OCI-LY7 (cell line): Measurements from ENCODE around the gene UBL5. TPM values are rescaled to one million over a fixed set of nuclear protein-coding genes. Genes with fewer than 3 reads are reported as not detected.

ENCODE experiments used
- BruUV-seq: library from RNA; stranded (reverse); fragments of 400-500 nt; replicated peaks from 2 replicates; lab custom pipeline; 2021; lab: Mats Ljungman, UMichigan
- CTCF ChIA-PET: fragments of 300-600 bp; sonication (Branson Sonifier 250); formaldehyde crosslinking; loops from one replicate; lab custom pipeline; 2022; ENCODE audit warnings: antibody characterized with exemption; ENCODE audit not compliant: unreplicated experiment; lab: Charles Lee
- POLR2A ChIA-PET: fragments of 300-600 bp; sonication (Branson Sonifier 250); formaldehyde crosslinking; loops from one replicate; lab custom pipeline; 2022; ENCODE audit warnings: antibody characterized with exemption; lab: Charles Lee
- DNase-seq: peaks from one replicate; pipeline ENCODE4 v3.0.0-alpha.2; 2015; ENCODE audit warnings: low spot score
- H2AFZ ChIP-seq: fragments of 200-600 bp; sonication (generic), shearing (Covaris generic); 2 replicates; pipeline ENCODE4 v1.6.1; 2014; ENCODE audit warnings: mild to moderate bottlenecking, antibody characterized with exemption, low read length, moderate library complexity
- H3K27ac ChIP-seq: fragments of 200-600 bp; sonication (generic); 2 replicates; pipeline ENCODE4 v1.5.1; 2014; ENCODE audit warnings: mixed run types, low read depth, mild to moderate bottlenecking, moderate library complexity, low read length, inconsistent platforms; ENCODE audit not compliant: poor library complexity, severe bottlenecking
- H3K36me3 ChIP-seq: fragments of 200-600 bp; sonication (generic); 2 replicates; pipeline ENCODE4 v1.6.1; 2014; ENCODE audit warnings: mild to moderate bottlenecking, antibody characterized with exemption, low read length, moderate library complexity, mixed read lengths; ENCODE audit not compliant: insufficient read depth
- H3K4me1 ChIP-seq: fragments of 200-600 bp; sonication (generic); 2 replicates; pipeline ENCODE4 v1.5.1; 2014; ENCODE audit warnings: mild to moderate bottlenecking, low read length; ENCODE audit not compliant: insufficient read depth, poor library complexity, severe bottlenecking
- H3K4me2 ChIP-seq: fragments of 200-600 bp; sonication (generic); 2 replicates; pipeline ENCODE4 v1.6.1; 2014; ENCODE audit warnings: mild to moderate bottlenecking, low read length
- H3K4me3 ChIP-seq: fragments of 200-600 bp; sonication (generic); 2 replicates; pipeline ENCODE4 v1.5.1; 2014; ENCODE audit warnings: mild to moderate bottlenecking, low read depth, low read length; ENCODE audit not compliant: poor library complexity, severe bottlenecking
- H3K79me2 ChIP-seq: fragments of 200-600 bp; sonication (generic); 2 replicates; pipeline ENCODE4 v1.6.1; 2016; ENCODE audit warnings: low read depth, mild to moderate bottlenecking, low read length, moderate library complexity, mixed read lengths; ENCODE audit not compliant: insufficient read depth
- H3K9me2 ChIP-seq: fragments of 200-600 bp; sonication (generic); 2 replicates; pipeline ENCODE4 v1.6.1; 2016; ENCODE audit warnings: mild to moderate bottlenecking, low read length, mixed read lengths; ENCODE audit not compliant: insufficient read depth
- H3K9me3 ChIP-seq: fragments of 200-600 bp; sonication (generic); 2 replicates; pipeline ENCODE4 v1.6.1; 2014; ENCODE audit warnings: mild to moderate bottlenecking, mixed run types, low read length, mixed read lengths
- H4K20me1 ChIP-seq: fragments of 200-600 bp; sonication (generic); 2 replicates; pipeline ENCODE4 v1.6.1; 2014; ENCODE audit warnings: mild to moderate bottlenecking, antibody characterized with exemption, low read length, moderate library complexity, mixed read lengths; ENCODE audit not compliant: insufficient read depth
- EZH2phosphoT487 ChIP-seq: fragments of 200-600 bp; sonication (generic); IDR thresholded peaks from 2 replicates; pipeline ENCODE4 v1.6.1; 2018; ENCODE audit warnings: low read depth, borderline replicate concordance, mild to moderate bottlenecking, mixed run types, antibody characterized with exemption, low read length, moderate library complexity, mixed read lengths
- intact Hi-C: fragments of 100-400 bp; cut with micrococcal nuclease; formaldehyde crosslinking; loops from one replicate; pipeline ENCODE4 v1.10.0; 2022; ENCODE audit not compliant: unreplicated experiment
- total RNA-seq, 2 experiments: library from RNA; depleted of rRNA in 1 of 2; stranded (reverse); fragments of >200 nt in 1 of 2; shearing (Covaris generic) in 1 of 2; gene quantifications; 2 replicates each; pipeline ENCODE4 v1.2.3, GENCODE V29; 2014 to 2022
- TF ChIP-seq, protein P1 (sequence below): fragments of 200-600 bp; sonication (generic); conservative IDR thresholded peaks from 2 replicates; pipeline ENCODE4 v1.5.1; 2014; ENCODE audit warnings: mild to moderate bottlenecking, antibody characterized with exemption, low read length, moderate library complexity, mixed read lengths

The UBL5 gene
- total RNA-seq, 2 experiments from 2014 or later = 162 to 323 TPM

DNA sequence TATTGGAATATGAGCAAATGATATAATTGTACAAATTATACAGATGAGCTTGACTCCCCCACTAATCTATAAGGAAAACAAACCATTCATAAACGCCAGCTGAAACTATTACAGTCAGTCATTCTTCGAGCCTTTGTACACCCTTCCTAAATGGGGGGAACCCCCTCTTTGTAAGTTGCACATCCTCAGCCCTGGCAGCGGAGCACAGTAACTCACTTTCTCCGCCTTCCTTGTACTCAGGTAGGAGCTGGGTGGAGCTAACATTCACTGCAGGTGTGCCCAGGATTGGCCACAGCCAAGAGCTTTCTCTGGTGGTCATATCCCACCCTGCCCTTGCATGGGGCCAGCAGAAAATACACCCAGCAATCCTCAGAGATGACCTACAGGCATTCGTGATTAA lies 36.0 kb downstream of the UBL5 start:
- CTCF ChIA-PET = no interaction called here
- no TSS peak for BruUV-seq
- Histone ChIP-seq H3K4me1 (no peaks in the 10 kb centered on the region), H3K9me3 (no peaks in the 10 kb centered on the region), H3K79me2 (no peaks in the 10 kb centered on the region), H3K4me2 (no peak overlapping the region), H3K9me2 (no peaks in the 10 kb centered on the region), H3K4me3 (no peak overlapping the region), H3K36me3 (no peaks in the 10 kb centered on the region), H2AFZ (no peak overlapping the region), H3K27ac (no peak overlapping the region), H4K20me1 (no peaks in the 10 kb centered on the region)
- DNase-seq = no peak
- POLR2A ChIA-PET = no interaction called here
- TF ChIP-seq, protein P1, sequence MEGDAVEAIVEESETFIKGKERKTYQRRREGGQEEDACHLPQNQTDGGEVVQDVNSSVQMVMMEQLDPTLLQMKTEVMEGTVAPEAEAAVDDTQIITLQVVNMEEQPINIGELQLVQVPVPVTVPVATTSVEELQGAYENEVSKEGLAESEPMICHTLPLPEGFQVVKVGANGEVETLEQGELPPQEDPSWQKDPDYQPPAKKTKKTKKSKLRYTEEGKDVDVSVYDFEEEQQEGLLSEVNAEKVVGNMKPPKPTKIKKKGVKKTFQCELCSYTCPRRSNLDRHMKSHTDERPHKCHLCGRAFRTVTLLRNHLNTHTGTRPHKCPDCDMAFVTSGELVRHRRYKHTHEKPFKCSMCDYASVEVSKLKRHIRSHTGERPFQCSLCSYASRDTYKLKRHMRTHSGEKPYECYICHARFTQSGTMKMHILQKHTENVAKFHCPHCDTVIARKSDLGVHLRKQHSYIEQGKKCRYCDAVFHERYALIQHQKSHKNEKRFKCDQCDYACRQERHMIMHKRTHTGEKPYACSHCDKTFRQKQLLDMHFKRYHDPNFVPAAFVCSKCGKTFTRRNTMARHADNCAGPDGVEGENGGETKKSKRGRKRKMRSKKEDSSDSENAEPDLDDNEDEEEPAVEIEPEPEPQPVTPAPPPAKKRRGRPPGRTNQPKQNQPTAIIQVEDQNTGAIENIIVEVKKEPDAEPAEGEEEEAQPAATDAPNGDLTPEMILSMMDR = no peak
- TF ChIP-seq EZH2phosphoT487 = no peak
- intact Hi-C loops = no loop called here

DNA sequence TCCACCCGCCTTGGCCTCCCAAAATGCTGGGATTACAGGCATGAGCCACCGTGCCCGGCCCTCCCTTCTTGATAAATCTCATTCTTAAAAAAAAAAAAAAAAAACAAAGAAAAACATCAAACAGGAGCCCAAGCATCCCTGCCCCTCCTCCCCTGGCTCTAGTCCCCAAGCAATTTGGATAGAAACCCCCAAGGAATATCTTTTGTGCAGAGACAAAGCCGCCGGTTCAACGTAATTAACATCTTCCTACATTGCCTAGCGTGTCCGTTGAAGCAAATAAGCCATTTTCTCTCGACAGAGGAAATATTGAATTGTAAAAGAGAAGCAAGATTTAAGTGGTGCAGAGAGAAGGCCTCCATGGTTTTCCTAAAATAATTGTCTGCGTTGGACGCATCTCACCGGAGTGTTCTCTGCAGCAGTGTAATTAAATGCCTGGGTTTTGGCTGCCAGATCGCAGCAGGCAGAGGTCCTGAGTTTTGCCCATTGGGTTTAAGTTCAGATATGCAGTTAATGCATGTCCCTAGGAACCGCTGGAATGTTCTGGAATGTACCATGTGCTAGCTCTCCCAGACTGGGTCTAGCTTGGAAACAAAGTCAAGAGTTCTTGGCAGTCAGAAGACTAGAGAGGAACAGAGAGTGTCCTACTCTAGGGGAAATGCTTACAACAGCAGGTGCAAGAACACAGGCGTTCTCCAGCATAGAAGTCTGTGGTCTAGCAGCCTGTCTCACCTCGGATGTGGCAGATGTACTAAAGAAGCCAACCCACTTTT lies 38.2 kb downstream of the UBL5 start:
- Histone ChIP-seq H4K20me1 (no peaks in the 10 kb centered on the region), H3K9me3 (no peaks in the 10 kb centered on the region), H2AFZ (no peak overlapping the region), H3K4me2 (no peak overlapping the region), H3K9me2 (no peaks in the 10 kb centered on the region), H3K27ac (no peak overlapping the region), H3K4me1 (no peaks in the 10 kb centered on the region), H3K4me3 (no peak overlapping the region), H3K79me2 (no peaks in the 10 kb centered on the region), H3K36me3 (no peaks in the 10 kb centered on the region)
- no TSS peak for BruUV-seq
- peak; percentile 37 for DNase-seq
- intact Hi-C loops = no loop called here
- CTCF ChIA-PET = no interaction called here
- no peak for TF ChIP-seq EZH2phosphoT487
- TF ChIP-seq, protein P1 = no peak
- POLR2A ChIA-PET = interaction anchor here (0.6 to 1.3 kb wide), 2 partner anchors 38 to 43 kb away, joined by 3 to 4 read pairs; no protein-coding TSS in a partner anchor

DNA sequence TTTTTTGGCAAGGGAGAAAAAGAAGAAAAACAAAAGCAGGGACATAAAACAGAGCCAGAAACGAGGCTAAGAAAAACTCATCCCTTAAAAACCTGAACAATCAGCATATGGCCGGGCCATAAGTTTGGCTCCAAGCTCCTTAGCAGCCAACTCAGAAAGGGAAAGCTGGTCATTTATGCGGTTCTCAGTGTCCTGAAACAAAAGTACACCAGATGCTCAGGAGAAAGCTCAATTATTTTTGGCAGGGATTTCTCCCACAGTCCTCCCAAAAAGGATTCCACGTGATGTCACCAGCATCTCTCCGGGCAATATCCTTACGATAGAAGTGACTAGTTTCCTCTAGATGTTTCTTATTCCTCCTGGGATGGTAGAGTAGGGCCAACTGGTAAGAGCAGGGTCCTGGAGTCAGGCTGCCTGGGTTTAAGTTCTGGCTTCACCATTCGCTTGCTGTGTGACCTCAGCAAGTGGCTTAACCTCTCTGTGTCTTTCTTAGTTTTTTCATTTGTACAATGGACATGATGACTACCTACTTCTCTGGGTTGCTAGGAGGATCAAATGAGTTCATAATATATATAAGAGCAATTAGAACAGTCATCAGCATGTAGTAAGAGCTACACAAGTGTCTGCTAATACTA lies 41.4 kb downstream of the UBL5 start:
- TF ChIP-seq, protein P1 = no peak
- no peak for TF ChIP-seq EZH2phosphoT487
- no peak for DNase-seq
- intact Hi-C loops = no loop called here
- BruUV-seq = no TSS peak
- no peaks in the 10 kb centered on the region for H3K9me2 ChIP-seq
- H3K4me1 ChIP-seq = no peaks in the 10 kb centered on the region
- H4K20me1 ChIP-seq = no peaks in the 10 kb centered on the region
- no peak overlapping the region for H3K27ac ChIP-seq
- H3K9me3 ChIP-seq = no peaks in the 10 kb centered on the region
- H3K79me2 ChIP-seq = no peaks in the 10 kb centered on the region
- H3K4me2 ChIP-seq = no peak overlapping the region
- H3K4me3 ChIP-seq = no peak overlapping the region
- H2AFZ ChIP-seq = no peak overlapping the region
- CTCF ChIA-PET = no interaction called here
- POLR2A ChIA-PET = no interaction called here
- H3K36me3 ChIP-seq = no peaks in the 10 kb centered on the region
